Activated B cell treated with CpG ODN at 0.5 μM for 24 hours (primary cell): ENCODE measurements around the gene STIMATE. TPM values are rescaled to one million over a fixed set of nuclear protein-coding genes. Genes with fewer than 3 reads are reported as not detected.
A peak's percentile ranks its signal among the peaks of the same experiment; 100 is the strongest.

Source experiments
- ATAC-seq: fragments of 200-7000 bp; cut with Tn5 transposase; one replicate; pipeline ENCODE4 v1.10.0; 2021; ENCODE audit warnings: low read depth, mild to moderate bottlenecking, moderate library complexity
- CTCF ChIA-PET: fragments of 350-600 bp; sonication (Branson Sonifier 250); formaldehyde crosslinking; loops from one replicate; lab custom pipeline; 2021; ENCODE audit warnings: antibody characterized with exemption; lab: Charles Lee
- POLR2A ChIA-PET: fragments of 350-600 bp; sonication (Branson Sonifier 250); formaldehyde crosslinking; loops from one replicate; lab custom pipeline; 2021; ENCODE audit warnings: antibody characterized with exemption; lab: Charles Lee
- DNase-seq: peaks from one replicate; pipeline ENCODE4 v3.0.0; 2022
- H3K27ac Mint-ChIP-seq: one replicate; pipeline ENCODE4 v1.8.0; 2020; ENCODE audit warnings: mixed read lengths
- H3K27me3 Mint-ChIP-seq: one replicate; pipeline ENCODE4 v1.8.0; 2021; ENCODE audit warnings: mixed read lengths
- H3K36me3 Mint-ChIP-seq: one replicate; pipeline ENCODE4 v1.8.0; 2021; ENCODE audit warnings: low read depth, mixed read lengths
- H3K4me1 Mint-ChIP-seq: one replicate; pipeline ENCODE4 v1.8.0; 2021; ENCODE audit warnings: mixed read lengths
- H3K4me3 Mint-ChIP-seq: one replicate; pipeline ENCODE4 v1.8.0; 2020; ENCODE audit warnings: mild to moderate bottlenecking, mixed read lengths
- H3K9me3 Mint-ChIP-seq: one replicate; pipeline ENCODE4 v1.8.0; 2020; ENCODE audit warnings: mixed read lengths
- CTCF ChIP-seq: fragments of 200-600 bp; IDR thresholded peaks from one replicate; pipeline ENCODE4 v1.8.0; 2022; ENCODE audit warnings: antibody characterized with exemption, mild to moderate bottlenecking
- intact Hi-C: fragments of 100-400 bp; cut with micrococcal nuclease; formaldehyde crosslinking; loops from one replicate; pipeline ENCODE4 v1.15.1; 2024
- total RNA-seq: library from RNA; stranded (reverse); gene quantifications from 2 replicates; pipeline ENCODE4 v1.2.3, GENCODE V29; 2022

The STIMATE gene
- total RNA-seq, 1 donor from 2014 or later, result 25.8 TPM

DNA sequence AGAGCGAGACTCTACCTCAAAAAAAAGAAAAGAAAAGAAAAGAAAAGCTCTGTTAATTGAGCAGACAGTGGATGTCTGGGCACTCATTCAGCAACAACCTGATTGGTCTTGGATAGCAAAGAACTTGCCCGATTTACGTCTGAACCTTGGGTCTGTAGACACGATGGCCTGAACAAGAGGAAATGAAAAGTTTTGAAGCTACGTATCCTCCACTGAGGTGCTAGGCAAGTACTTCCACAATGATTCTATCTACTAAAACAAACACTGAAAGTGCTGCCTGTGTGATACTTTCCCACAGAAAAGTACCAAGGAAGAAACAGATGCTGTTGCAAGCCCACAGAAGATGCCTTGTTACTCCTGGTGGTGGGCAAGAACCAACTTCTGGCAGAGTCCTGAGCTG is 40.7 kb downstream of the STIMATE start:
- no peaks in the 10 kb centered on the region for H3K27me3 Mint-ChIP-seq
- CTCF ChIA-PET, result no interaction called here
- no peak for TF ChIP-seq CTCF
- no peaks in the 10 kb centered on the region for H3K9me3 Mint-ChIP-seq
- H3K27ac Mint-ChIP-seq, result no peak overlapping the region
- peaks cover 41% of the 10 kb centered on the region for H3K36me3 Mint-ChIP-seq
- H3K4me3 Mint-ChIP-seq, result no peak overlapping the region
- intact Hi-C loops, result no loop called here
- POLR2A ChIA-PET, result interaction anchor here (0.7 kb wide), 1 partner anchor 86 kb away, joined by 4 read pairs; the partner anchor contains the start of gene NEK4
- ATAC-seq (no peak), DNase-seq (no peak)
- H3K4me1 Mint-ChIP-seq, result no peaks in the 10 kb centered on the region

- POLR2A ChIA-PET, result no interaction called here
- CTCF ChIA-PET, result interaction anchor here (1.7 kb wide), 1 partner anchor 8 kb away, joined by 3 read pairs; no protein-coding TSS in a partner anchor
- TF ChIP-seq CTCF, result no peak
- H3K27me3 Mint-ChIP-seq, result no peaks in the 10 kb centered on the region
- peaks cover 57% of the 10 kb centered on the region for H3K36me3 Mint-ChIP-seq
- no peaks in the 10 kb centered on the region for H3K9me3 Mint-ChIP-seq
- H3K4me3 Mint-ChIP-seq, result no peak overlapping the region
- H3K4me1 Mint-ChIP-seq, result no peaks in the 10 kb centered on the region
- no peak overlapping the region for H3K27ac Mint-ChIP-seq
- intact Hi-C loops, result no loop called here
- ATAC-seq (no peak), DNase-seq (no peak)
Measured at GRCh38 chr3:52854013-52854412, 43.3 kb downstream of the STIMATE start.

DNA sequence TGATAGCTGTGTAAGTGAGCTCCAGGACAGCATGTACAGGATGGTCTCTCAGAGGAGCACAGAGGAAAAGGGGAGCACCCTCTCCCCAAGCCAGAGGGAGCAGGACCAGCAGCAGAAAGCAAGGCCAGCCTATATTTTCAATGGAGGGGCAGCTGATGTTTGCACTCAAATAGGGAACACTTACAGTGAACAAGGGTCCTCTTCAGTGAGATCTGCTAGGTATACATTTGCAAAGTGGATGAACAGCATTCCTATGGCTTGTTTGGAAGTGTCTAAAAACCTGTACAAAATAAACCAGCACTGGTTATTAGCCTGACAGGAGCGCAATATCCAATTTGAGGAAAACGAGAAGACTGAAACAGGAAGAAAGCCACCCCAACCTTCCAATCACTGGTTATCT is 44.9 kb downstream of the STIMATE start:
- TF ChIP-seq CTCF, result no peak
- H3K4me1 Mint-ChIP-seq, result no peaks in the 10 kb centered on the region
- no peak overlapping the region for H3K4me3 Mint-ChIP-seq
- ATAC-seq (no peak), DNase-seq (no peak)
- H3K27ac Mint-ChIP-seq, result no peak overlapping the region
- ChIA-PET CTCF (no interaction called here), POLR2A (no interaction called here)
- H3K9me3 Mint-ChIP-seq, result no peaks in the 10 kb centered on the region
- H3K27me3 Mint-ChIP-seq, result no peaks in the 10 kb centered on the region
- peaks cover 70% of the 10 kb centered on the region for H3K36me3 Mint-ChIP-seq
- intact Hi-C loops, result no loop called here

DNA sequence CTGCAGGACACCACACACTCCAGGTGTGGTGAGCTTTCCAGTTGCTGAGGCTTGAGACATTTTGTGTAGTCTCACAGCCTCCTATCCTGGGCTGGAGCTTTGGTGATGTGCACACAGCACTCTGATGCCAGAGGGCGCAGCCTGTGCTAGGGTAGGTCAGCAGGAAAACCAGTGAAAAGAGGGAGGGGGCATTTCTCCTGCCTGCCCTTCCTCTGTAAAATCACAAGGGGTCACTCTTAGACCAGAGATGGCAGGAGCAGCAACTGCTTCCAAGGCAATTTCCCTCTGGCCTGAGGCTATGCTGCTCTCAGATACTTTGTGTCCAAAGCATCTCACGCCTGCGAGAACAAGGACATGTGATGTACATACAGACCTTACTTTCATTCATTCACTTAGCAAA is 46.0 kb downstream of the STIMATE start:
- no peak overlapping the region for H3K4me3 Mint-ChIP-seq
- H3K27me3 Mint-ChIP-seq, result no peaks in the 10 kb centered on the region
- DNase-seq (no peak), ATAC-seq (peak; percentile 71)
- ChIA-PET CTCF (interaction anchor here (1.1 to 1.5 kb wide), 2 partner anchors 80 to 222 kb away, joined by 3 to 5 read pairs; no protein-coding TSS in a partner anchor), POLR2A (no interaction called here)
- intact Hi-C loops, result loop anchor here (1.0 to 2.0 kb wide), 3 partner anchors 83 to 345 kb away; no protein-coding TSS in a partner anchor
- H3K4me1 Mint-ChIP-seq, result no peaks in the 10 kb centered on the region
- H3K36me3 Mint-ChIP-seq, result peaks cover 71% of the 10 kb centered on the region
- no peak for TF ChIP-seq CTCF
- H3K27ac Mint-ChIP-seq, result no peak overlapping the region
- H3K9me3 Mint-ChIP-seq, result no peaks in the 10 kb centered on the region

GRCh38 chr3:52849656-52850055 is 47.7 kb downstream of the STIMATE start:
- no peak overlapping the region for H3K27ac Mint-ChIP-seq
- ChIA-PET POLR2A (no interaction called here), CTCF (no interaction called here)
- no peaks in the 10 kb centered on the region for H3K27me3 Mint-ChIP-seq
- H3K4me3 Mint-ChIP-seq, result no peak overlapping the region
- intact Hi-C loops, result loop anchor here (2.0 to 5.0 kb wide), 2 partner anchors 85 to 138 kb away; no protein-coding TSS in a partner anchor
- no peak for DNase-seq
- no peaks in the 10 kb centered on the region for H3K9me3 Mint-ChIP-seq
- no peak for TF ChIP-seq CTCF
- no peak for ATAC-seq
- H3K36me3 Mint-ChIP-seq, result peaks cover 61% of the 10 kb centered on the region
- H3K4me1 Mint-ChIP-seq, result no peaks in the 10 kb centered on the region
